ENCODE results near the gene CDC42SE1.

The CDC42SE1 gene

GRCh38 chr1:151009674-151010345 is 49.6 kb downstream of the CDC42SE1 start:
- H3K4me3 ChIP-seq (ENCODE audit: low read depth, low read length): no peak overlapping the region
- TF ChIP-seq CTCF (IDR thresholded peaks at IDR 0.05; ENCODE audit: control insufficient read depth, extremely low read depth, insufficient read depth): no peak
- DNase-seq (ENCODE audit: low read depth): no peak

- peak overlapping the region; percentile 63 for H3K4me3 ChIP-seq (ENCODE audit: low read depth, low read length)
- no peak for DNase-seq (ENCODE audit: low read depth)
- no peak for TF ChIP-seq CTCF (IDR thresholded peaks at IDR 0.05; ENCODE audit: control insufficient read depth, extremely low read depth, insufficient read depth)
These were observed 50.2 kb downstream of the CDC42SE1 start for GRCh38 chr1:151009206-151009587.

GRCh38 chr1:151008244-151009205 is 50.9 kb downstream of the CDC42SE1 start, which contains the start of gene PRUNE1:
Gene PRUNE1, plus strand, starts transcription at chr1:151008449. Its CDS starts 184 bp downstream, at chr1:151008633.
- peak; percentile 91 for DNase-seq (ENCODE audit: low read depth)
- peak within 1 kb of the TSS; percentile 63 for H3K4me3 ChIP-seq (ENCODE audit: low read depth, low read length)
- TF ChIP-seq CTCF (IDR thresholded peaks at IDR 0.05; ENCODE audit: control insufficient read depth, extremely low read depth, insufficient read depth): no peak

GRCh38 chr1:151007853-151008243 is 51.6 kb downstream of the CDC42SE1 start:
- TF ChIP-seq CTCF (IDR thresholded peaks at IDR 0.05; ENCODE audit: control insufficient read depth, extremely low read depth, insufficient read depth): no peak
- H3K4me3 ChIP-seq (ENCODE audit: low read depth, low read length): peak overlapping the region; percentile 63
- no peak for DNase-seq (ENCODE audit: low read depth)

GRCh38 chr1:151006327-151007052 is 52.9 kb downstream of the CDC42SE1 start, which contains the start of gene MINDY1:
Gene MINDY1, minus strand, starts transcription at chr1:151006902. Its CDS starts 4,285 bp downstream, at chr1:151002617.
- DNase-seq (ENCODE audit: low read depth): peak; percentile 43
- peak within 1 kb of the TSS; percentile 63 for H3K4me3 ChIP-seq (ENCODE audit: low read depth, low read length)
- peak; percentile 52 for TF ChIP-seq CTCF (IDR thresholded peaks at IDR 0.05; ENCODE audit: control insufficient read depth, extremely low read depth, insufficient read depth)

- TF ChIP-seq CTCF (IDR thresholded peaks at IDR 0.05; ENCODE audit: control insufficient read depth, extremely low read depth, insufficient read depth): no peak
- DNase-seq (ENCODE audit: low read depth): no peak
- peak overlapping the region; percentile 50 for H3K4me3 ChIP-seq (ENCODE audit: low read depth, low read length)
These were observed 53.6 kb downstream of the CDC42SE1 start for GRCh38 chr1:151005729-151006319.

Data from LNCaP clone FGC (cell line).